HG03196 (cell line): ENCODE results near the gene GRHL1.

ENCODE experiments used
- ATAC-seq: cut with Tn5 transposase; IDR thresholded peaks from one replicate; pipeline ENCODE4 v1.9.1; 2021; ENCODE audit not compliant: unreplicated experiment

The GRHL1 gene

GRCh38 chr2:9971890-9972289 lies 20.4 kb downstream of the GRHL1 start:
- no peak for ATAC-seq

GRCh38 chr2:9972621-9973479 lies 21.4 kb downstream of the GRHL1 start:
- no peak for ATAC-seq

GRCh38 chr2:9973690-9974089 lies 22.2 kb downstream of the GRHL1 start:
- no peak for ATAC-seq

GRCh38 chr2:9974343-9974742 lies 22.9 kb downstream of the GRHL1 start:
- ATAC-seq: no peak

- ATAC-seq: no peak
Measured at GRCh38 chr2:9975328-9975727, 23.8 kb downstream of the GRHL1 start.

GRCh38 chr2:9975805-9976447 lies 24.4 kb downstream of the GRHL1 start:
- ATAC-seq: no peak

- no peak for ATAC-seq
Measured at GRCh38 chr2:9979977-9980376, 28.5 kb downstream of the GRHL1 start.

- ATAC-seq: no peak
Measured at GRCh38 chr2:9980520-9980919, 29.0 kb downstream of the GRHL1 start.

- no peak for ATAC-seq
Measured at GRCh38 chr2:9981655-9982054, 30.2 kb downstream of the GRHL1 start.

GRCh38 chr2:9982248-9982647 lies 30.8 kb downstream of the GRHL1 start:
- no peak for ATAC-seq

- no peak for ATAC-seq
Measured at GRCh38 chr2:9982891-9983290, 31.4 kb downstream of the GRHL1 start.

- no peak for ATAC-seq
Measured at GRCh38 chr2:9983401-9984216, 32.1 kb downstream of the GRHL1 start.

GRCh38 chr2:9984217-9984739 lies 32.8 kb downstream of the GRHL1 start:
- no peak for ATAC-seq

- ATAC-seq: no peak
Measured at GRCh38 chr2:9984871-9985480, 33.5 kb downstream of the GRHL1 start.

- no peak for ATAC-seq
Measured at GRCh38 chr2:9985531-9986328, 34.2 kb downstream of the GRHL1 start.

GRCh38 chr2:9988320-9988719 lies 36.8 kb downstream of the GRHL1 start:
- ATAC-seq: no peak

GRCh38 chr2:9990736-9991135 lies 39.2 kb downstream of the GRHL1 start:
- ATAC-seq: no peak

- ATAC-seq: no peak
Measured at GRCh38 chr2:9991221-9991620, 39.7 kb downstream of the GRHL1 start.

- ATAC-seq: no peak
Measured at GRCh38 chr2:9991829-9992273, 40.4 kb downstream of the GRHL1 start.
